CD4-positive, alpha-beta T cell (primary cell): ENCODE measurements around the gene SLC38A9. TPM values are rescaled to one million over a fixed set of nuclear protein-coding genes. Genes with fewer than 3 reads are reported as not detected.
"Not testable (repeated sequence)": the region's sequence is repeated elsewhere in the genome, so short reads cannot be mapped to it uniquely, and the experiment has no call there.

Experiments
- ATAC-seq: fragments of 200-7000 bp; cut with Tn5 transposase; one replicate; pipeline ENCODE4 v1.10.0; 2022; ENCODE audit warnings: mild to moderate bottlenecking; ENCODE audit not compliant: poor library complexity
- CTCF ChIA-PET: fragments of 350-600 bp; sonication (Branson Sonifier 250); formaldehyde crosslinking; loops from one replicate; lab custom pipeline; 2021; ENCODE audit warnings: antibody characterized with exemption, inconsistent platforms; lab: Charles Lee
- POLR2A ChIA-PET: fragments of 350-600 bp; sonication (Branson Sonifier 250); formaldehyde crosslinking; loops from one replicate; lab custom pipeline; 2021; ENCODE audit warnings: antibody characterized with exemption, inconsistent platforms; lab: Charles Lee
- DNase-seq, 14 experiments: peaks; one replicate each; pipeline ENCODE4 v3.0.0-alpha.2; 2013 to 2020; ENCODE audit warnings: mixed read lengths in 2 of 14
- H3K27ac ChIP-seq, 2 donors: one replicate each; pipeline versions ENCODE4 v1.5.1 to v1.7.0; 2013; ENCODE audit warnings: low read length in 2 of 2, low read depth in 1 of 2, mild to moderate bottlenecking in 1 of 2
- H3K27me3 ChIP-seq, 2 experiments: 1 replicate in 1 of 2; 2 replicates in 1 of 2; pipeline versions ENCODE4 v1.6.1 to v1.7.0; 2013; ENCODE audit warnings: low read length in 2 of 2, control low read depth in 1 of 2, mild to moderate bottlenecking in 1 of 2, moderate library complexity in 1 of 2; ENCODE audit not compliant: insufficient read depth in 2 of 2, control insufficient read depth in 1 of 2
- H3K36me3 ChIP-seq: one replicate; pipeline ENCODE4 v1.6.1; 2013; ENCODE audit warnings: low read length, control low read depth; ENCODE audit not compliant: insufficient read depth
- H3K4me1 ChIP-seq: one replicate; pipeline ENCODE4 v1.6.1; 2013; ENCODE audit warnings: low read length, control low read depth; ENCODE audit not compliant: insufficient read depth
- H3K4me3 ChIP-seq: one replicate; pipeline ENCODE4 v1.5.1; 2013; ENCODE audit warnings: mild to moderate bottlenecking, low read length, moderate library complexity
- H3K9me3 ChIP-seq, 2 experiments: 1 replicate in 1 of 2; 2 replicates in 1 of 2; pipeline versions ENCODE4 v1.6.1 to v1.7.0; 2013; ENCODE audit warnings: low read length in 2 of 2, mild to moderate bottlenecking in 2 of 2, control low read depth in 1 of 2, moderate library complexity in 1 of 2; ENCODE audit not compliant: control insufficient read depth in 1 of 2, insufficient read depth in 1 of 2
- H3K27ac Mint-ChIP-seq: one replicate; pipeline ENCODE4 v1.8.0; 2020; ENCODE audit warnings: mixed read lengths
- H3K27me3 Mint-ChIP-seq: one replicate; pipeline ENCODE4 v1.8.0; 2021; ENCODE audit warnings: mixed read lengths
- H3K36me3 Mint-ChIP-seq: one replicate; pipeline ENCODE4 v1.8.0; 2021; ENCODE audit warnings: low read depth, mixed read lengths
- H3K4me1 Mint-ChIP-seq: one replicate; pipeline ENCODE4 v1.8.0; 2021; ENCODE audit warnings: low read depth, mixed read lengths
- H3K4me3 Mint-ChIP-seq: one replicate; pipeline ENCODE4 v1.8.0; 2020; ENCODE audit warnings: mild to moderate bottlenecking, mixed read lengths
- H3K9me3 Mint-ChIP-seq: one replicate; pipeline ENCODE4 v1.8.0; 2020; ENCODE audit warnings: mixed read lengths
- CTCF ChIP-seq: fragments of 200-600 bp; IDR thresholded peaks from one replicate; pipeline ENCODE4 v1.8.0; 2022; ENCODE audit warnings: antibody characterized with exemption, mild to moderate bottlenecking
- intact Hi-C, 2 experiments: fragments of 100-400 bp; cut with DNase I in 1 of 2; cut with micrococcal nuclease in 1 of 2; formaldehyde crosslinking; loops; one replicate each; pipeline versions ENCODE4 v1.15.1 to v1.9.0; 2023 to 2025; cut with DNase I, micrococcal nuclease
- total RNA-seq, 174 experiments: library from RNA in 2 of 174; stranded (reverse) in 2 of 174; gene quantifications; one replicate each; pipeline ENCODE4 v1.2.3 and lab custom pipeline; 2021 to 2026

The SLC38A9 gene
- total RNA-seq, 2 experiments from 2014 or later = 10.0 to 10.3 TPM

GRCh38 chr5:55609413-55609812 is 102.7 kb downstream of the SLC38A9 start:
- Mint-ChIP-seq H3K27ac (no peak overlapping the region), H3K4me3 (no peak overlapping the region), H3K36me3 (no peaks in the 10 kb centered on the region), H3K4me1 (no peaks in the 10 kb centered on the region), H3K9me3 (no peaks in the 10 kb centered on the region), H3K27me3 (no peaks in the 10 kb centered on the region)
- DNase-seq = no peak
- no peaks in the 10 kb centered on the region for H3K4me1 ChIP-seq
- intact Hi-C loops = no loop called here
- no peak for ATAC-seq
- H3K9me3 ChIP-seq = peaks cover 0 to 10% of the 10 kb centered on the region in 2 experiments
- POLR2A ChIA-PET = interaction anchor here (0.7 kb wide), 1 partner anchor 403 kb away, joined by 3 read pairs; no protein-coding TSS in a partner anchor
- H3K36me3 ChIP-seq = no peaks in the 10 kb centered on the region
- no peak overlapping the region for H3K27ac ChIP-seq
- CTCF ChIA-PET = no interaction called here
- H3K4me3 ChIP-seq = no peak overlapping the region
- TF ChIP-seq CTCF = no peak
- no peaks in the 10 kb centered on the region for H3K27me3 ChIP-seq

- no peaks in the 10 kb centered on the region for H3K36me3 ChIP-seq
- H3K4me1 ChIP-seq = no peaks in the 10 kb centered on the region
- no peak overlapping the region for H3K27ac Mint-ChIP-seq
- intact Hi-C loops = no loop called here
- H3K4me3 ChIP-seq = no peak overlapping the region
- H3K9me3 ChIP-seq = peaks cover 0 to 10% of the 10 kb centered on the region in 2 experiments
- CTCF ChIA-PET = no interaction called here
- H3K36me3 Mint-ChIP-seq = no peaks in the 10 kb centered on the region
- H3K4me3 Mint-ChIP-seq = no peak overlapping the region
- POLR2A ChIA-PET = no interaction called here
- DNase-seq (no peak), ATAC-seq (no peak)
- no peak for TF ChIP-seq CTCF
- no peaks in the 10 kb centered on the region for H3K4me1 Mint-ChIP-seq
- H3K27me3 ChIP-seq = no peaks in the 10 kb centered on the region
- H3K27me3 Mint-ChIP-seq = no peaks in the 10 kb centered on the region
- no peaks in the 10 kb centered on the region for H3K9me3 Mint-ChIP-seq
- no peak overlapping the region for H3K27ac ChIP-seq
Observed at GRCh38 chr5:55608595-55609349, 103.4 kb downstream of the SLC38A9 start.

GRCh38 chr5:55607309-55607708 is 104.8 kb downstream of the SLC38A9 start:
- not testable (repeated sequence) for DNase-seq, H3K27ac ChIP-seq

More at GRCh38 chr5:55607309-55607708, 104.8 kb downstream of the SLC38A9 start:
- H3K36me3 ChIP-seq, H3K27me3 Mint-ChIP-seq, H3K4me3 ChIP-seq, H3K4me1 ChIP-seq, H3K9me3 Mint-ChIP-seq, intact Hi-C loops, H3K9me3 ChIP-seq, H3K4me1 Mint-ChIP-seq, ATAC-seq, H3K4me3 Mint-ChIP-seq, H3K36me3 Mint-ChIP-seq, POLR2A ChIA-PET, H3K27me3 ChIP-seq, CTCF ChIA-PET, H3K27ac Mint-ChIP-seq: not testable (repeated sequence)
